ENCODE measurements around the gene GNS. TPM values are rescaled to one million over a fixed set of nuclear protein-coding genes. Genes with fewer than 3 reads are reported as not detected.

GNS gene
- polyA plus RNA-seq, 1 donor from 2014 or later = 39.0 TPM

- Histone ChIP-seq H3K9me3 (ENCODE audit: low read length) (no peaks in the 10 kb centered on the region), H3K79me2 (replicated peaks; ENCODE audit: insufficient read depth, low read length) (no peaks in the 10 kb centered on the region), H3K4me3 (ENCODE audit: low read length) (no peak overlapping the region), H3F3A (ENCODE audit: insufficient read depth, low read length, poor library complexity, severe bottlenecking) (no peaks in the 10 kb centered on the region), H3K36me3 (ENCODE audit: insufficient read depth, low read length) (no peaks in the 10 kb centered on the region), H2AFZ (ENCODE audit: low read depth, low read length) (no peak overlapping the region), H3K9me2 (ENCODE audit: insufficient read depth, low read length) (no peaks in the 10 kb centered on the region), H3K27ac (ENCODE audit: low read length) (no peak overlapping the region), H3K27me3 (ENCODE audit: insufficient read depth, low read depth, low read length) (no peaks in the 10 kb centered on the region), H4K20me1 (ENCODE audit: insufficient read depth) (no peaks in the 10 kb centered on the region), H3K9ac (ENCODE audit: low read length) (no peak overlapping the region), H3K4me2 (ENCODE audit: low read length) (no peak overlapping the region)
- TF ChIP-seq MXI1 (conservative IDR thresholded peaks at IDR 0.05; ENCODE audit: poor library complexity, severe bottlenecking) (no peak), REST (IDR thresholded peaks at IDR 0.05; ENCODE audit: borderline replicate concordance) (no peak), SMC3 (conservative IDR thresholded peaks at IDR 0.05; ENCODE audit: poor library complexity) (no peak), EP300 (conservative IDR thresholded peaks at IDR 0.05; ENCODE audit: poor library complexity, severe bottlenecking) (no peak), RAD21 (conservative IDR thresholded peaks at IDR 0.05) (no peak), EZH2 (IDR thresholded peaks at IDR 0.05; ENCODE audit: borderline replicate concordance, insufficient read depth, low read length, poor library complexity, severe bottlenecking) (no peak), POLR2AphosphoS5 (IDR thresholded peaks at IDR 0.05) (no peak), TAF1 (IDR thresholded peaks at IDR 0.05; ENCODE audit: low read depth) (no peak), CTCF (IDR thresholded peaks at IDR 0.05; ENCODE audit: poor library complexity, severe bottlenecking) (no peak)
Observed at GRCh38 chr12:64669270-64669842, 89.8 kb downstream of the GNS start.

- TF ChIP-seq SMC3 (conservative IDR thresholded peaks at IDR 0.05; ENCODE audit: poor library complexity) (no peak), TAF1 (IDR thresholded peaks at IDR 0.05; ENCODE audit: low read depth) (no peak)
- no peaks in the 10 kb centered on the region for H3K36me3 ChIP-seq (ENCODE audit: insufficient read depth, low read length)
- H3K9me3 ChIP-seq (ENCODE audit: low read length) = no peaks in the 10 kb centered on the region
- no peaks in the 10 kb centered on the region for H4K20me1 ChIP-seq (ENCODE audit: insufficient read depth)
- H3K27me3 ChIP-seq (ENCODE audit: insufficient read depth, low read depth, low read length) = no peaks in the 10 kb centered on the region
- no peaks in the 10 kb centered on the region for H3K9me2 ChIP-seq (ENCODE audit: insufficient read depth, low read length)
- no peaks in the 10 kb centered on the region for H3K79me2 ChIP-seq (replicated peaks; ENCODE audit: insufficient read depth, low read length)
- H3K4me2 ChIP-seq (ENCODE audit: low read length) = no peak overlapping the region
- H3K4me3 ChIP-seq (ENCODE audit: low read length) = no peak overlapping the region
- H2AFZ ChIP-seq (ENCODE audit: low read depth, low read length) = no peak overlapping the region
- no peaks in the 10 kb centered on the region for H3F3A ChIP-seq (ENCODE audit: insufficient read depth, low read length, poor library complexity, severe bottlenecking)
- H3K27ac ChIP-seq (ENCODE audit: low read length) = no peak overlapping the region
- no peak overlapping the region for H3K9ac ChIP-seq (ENCODE audit: low read length)
Observed at GRCh38 chr12:64667793-64668192, 91.4 kb downstream of the GNS start.
